Amniotic stem cell (primary cell): ENCODE measurements around the gene TENM4.

Source experiments
- DNase-seq: peaks from one replicate; lab custom pipeline; 2025; lab: John Stamatoyannopoulos, UW

The TENM4 gene

DNA sequence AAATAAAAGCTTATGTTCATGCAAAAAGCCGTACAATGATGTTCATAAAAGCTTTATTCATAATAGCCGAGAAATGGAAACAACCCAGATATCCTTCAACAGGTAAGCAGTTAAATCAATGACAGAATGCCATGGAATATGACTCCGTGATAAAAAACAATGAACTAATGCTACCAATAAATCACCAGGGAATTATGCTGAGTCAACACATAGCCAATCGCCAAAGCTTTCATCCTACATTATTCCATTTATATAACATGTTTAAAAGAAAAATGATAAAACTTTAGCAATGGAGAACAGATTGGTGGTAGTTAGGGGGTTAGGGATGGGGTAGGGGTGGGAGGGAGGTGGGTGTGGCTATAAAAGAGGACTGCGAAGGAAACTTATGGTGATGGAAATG lies 356.4 kb downstream of the TENM4 start:
- DNase-seq, result no peak

DNA sequence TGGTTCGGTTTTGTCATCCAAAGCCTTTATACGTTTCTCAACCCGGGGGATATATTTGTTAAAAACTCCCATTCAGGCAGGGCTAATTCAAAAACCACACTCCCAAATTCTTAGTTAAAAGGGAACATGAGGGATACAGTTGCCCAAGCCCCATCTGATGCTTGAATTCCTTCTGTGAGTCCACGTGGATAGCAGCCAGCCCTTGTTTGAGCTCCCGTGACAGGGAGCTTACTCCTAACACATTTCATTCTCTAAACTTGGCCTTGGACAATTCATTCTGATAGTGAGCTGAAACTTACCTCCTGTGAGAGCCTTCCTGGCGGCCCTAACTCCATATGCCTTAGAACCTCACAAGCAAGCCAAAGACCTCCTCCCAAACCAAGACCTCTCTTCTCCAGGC lies 357.5 kb downstream of the TENM4 start:
- no peak for DNase-seq

- no peak for DNase-seq
Observed at GRCh38 chr11:79082907-79083306, 357.9 kb downstream of the TENM4 start.

- DNase-seq, result no peak
Observed at GRCh38 chr11:79082280-79082679, 358.6 kb downstream of the TENM4 start.

GRCh38 chr11:79081471-79082031 lies 359.3 kb downstream of the TENM4 start:
- DNase-seq, result no peak

DNA sequence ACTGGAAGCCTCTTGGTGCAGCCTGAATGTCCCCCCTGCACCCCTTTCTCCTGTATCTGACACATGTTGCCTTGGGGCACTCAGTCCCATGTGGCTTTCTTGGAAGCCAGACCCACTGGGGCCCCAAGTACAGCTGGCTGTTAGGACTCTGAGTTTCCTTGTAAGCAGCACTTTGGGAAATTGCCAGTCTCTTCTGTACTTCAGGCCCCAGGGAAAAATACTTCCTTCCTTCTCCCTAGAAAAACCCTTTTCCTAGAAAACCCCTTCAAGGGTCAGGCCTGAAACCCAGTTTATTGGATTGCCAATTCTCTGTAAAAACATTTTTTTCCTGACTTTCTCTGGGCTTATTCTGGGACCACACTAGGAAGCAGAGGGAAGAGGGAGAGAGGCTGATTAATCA lies 360.3 kb downstream of the TENM4 start:
- no peak for DNase-seq

- DNase-seq, result no peak
Observed at GRCh38 chr11:79078999-79079398, 361.8 kb downstream of the TENM4 start.

DNA sequence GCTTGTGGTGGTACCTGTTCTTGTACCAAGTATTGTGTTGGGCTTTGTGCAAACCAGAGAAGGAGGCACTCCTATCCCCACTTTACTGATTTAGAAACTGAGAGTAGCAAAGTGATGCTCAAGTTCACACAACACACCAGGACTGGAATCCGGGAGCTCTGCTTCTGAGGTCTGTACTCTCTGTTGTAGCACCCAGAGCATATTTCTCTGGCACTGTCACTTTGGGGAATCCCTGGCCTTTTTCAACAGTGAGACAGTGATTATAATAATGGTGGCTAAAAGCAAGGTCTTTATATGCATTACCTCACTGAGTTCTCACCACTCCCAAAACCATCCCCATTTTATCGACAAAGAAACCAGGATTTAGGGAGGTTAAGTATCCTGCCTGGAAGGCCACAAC lies 362.4 kb downstream of the TENM4 start:
- DNase-seq, result no peak

- DNase-seq, result no peak
Observed at GRCh38 chr11:79077702-79078330, 363.0 kb downstream of the TENM4 start.

DNA sequence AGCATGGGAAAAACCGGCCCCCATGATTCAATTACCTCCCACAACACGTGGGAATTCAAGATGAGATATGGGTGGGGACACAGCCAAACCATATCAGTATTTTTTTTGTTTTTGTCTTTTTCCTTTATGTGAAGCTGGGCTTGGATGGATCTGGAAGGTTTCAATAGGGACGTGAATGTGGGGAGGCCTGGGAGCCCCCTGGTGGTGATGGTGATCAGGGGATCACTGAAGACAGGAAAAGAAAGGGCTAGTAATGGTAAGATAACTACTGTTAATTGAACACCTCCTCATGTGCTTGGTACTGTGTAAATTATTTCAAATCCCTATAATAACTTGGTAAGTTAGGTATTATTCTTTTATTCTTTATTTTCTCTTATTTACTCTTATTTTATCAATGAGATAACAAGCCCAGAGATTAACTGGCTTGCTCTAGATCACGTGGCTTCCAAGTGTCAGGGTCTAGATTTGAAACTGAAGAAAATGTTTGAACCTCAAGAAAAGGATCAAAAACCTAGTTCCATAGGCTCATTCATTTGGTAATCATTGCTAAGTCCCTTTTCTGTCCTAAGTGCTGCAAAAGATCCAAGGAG lies 364.2 kb downstream of the TENM4 start:
- no peak for DNase-seq

- no peak for DNase-seq
Observed at GRCh38 chr11:79074547-79074946, 366.3 kb downstream of the TENM4 start.

- DNase-seq, result no peak
Observed at GRCh38 chr11:79071190-79071589, 369.6 kb downstream of the TENM4 start.

GRCh38 chr11:79070518-79070917 lies 370.3 kb downstream of the TENM4 start:
- no peak for DNase-seq

DNA sequence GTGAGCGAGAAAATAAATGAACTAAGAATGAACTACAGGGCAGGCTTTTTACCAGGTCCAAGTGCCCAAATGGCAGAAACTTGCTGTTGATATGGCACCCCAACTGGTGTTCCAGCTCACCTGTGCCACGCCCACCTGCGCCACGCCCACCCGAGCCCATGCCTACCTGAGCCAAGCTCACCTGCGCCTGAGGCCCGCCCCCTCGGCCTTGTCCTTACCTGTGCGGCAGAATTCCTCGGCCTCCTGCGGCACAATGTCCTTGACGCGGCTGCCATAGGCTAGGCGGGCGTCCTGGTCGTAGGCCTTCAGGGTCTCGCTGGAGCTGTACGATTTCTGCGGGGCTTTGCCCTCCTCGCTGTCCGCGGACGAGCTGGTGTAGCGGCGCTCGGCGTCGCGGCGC lies 371.3 kb downstream of the TENM4 start:
- no peak for DNase-seq

DNA sequence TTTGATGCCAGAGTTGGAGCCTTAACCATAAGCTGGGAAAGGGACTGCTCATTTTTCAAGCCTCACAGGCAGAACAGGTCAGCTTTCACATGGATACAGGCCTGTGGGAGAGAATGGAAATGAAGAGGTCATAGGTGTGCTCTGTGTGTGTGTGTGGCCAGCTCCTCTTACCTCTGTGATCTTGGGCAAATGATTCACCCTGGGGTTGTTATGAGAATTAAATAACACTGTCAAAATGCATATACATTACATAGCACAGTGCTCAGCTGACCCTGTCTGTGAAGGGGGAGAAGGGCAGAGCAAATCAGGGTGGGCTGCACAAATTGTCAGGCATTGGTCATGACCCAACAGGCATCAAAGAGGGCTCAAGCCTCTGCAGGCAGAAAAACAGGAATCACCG lies 372.5 kb downstream of the TENM4 start:
- no peak for DNase-seq

GRCh38 chr11:79067352-79067679 lies 373.5 kb downstream of the TENM4 start:
- DNase-seq, result no peak

- no peak for DNase-seq
Observed at GRCh38 chr11:79066456-79067351, 374.1 kb downstream of the TENM4 start.

DNA sequence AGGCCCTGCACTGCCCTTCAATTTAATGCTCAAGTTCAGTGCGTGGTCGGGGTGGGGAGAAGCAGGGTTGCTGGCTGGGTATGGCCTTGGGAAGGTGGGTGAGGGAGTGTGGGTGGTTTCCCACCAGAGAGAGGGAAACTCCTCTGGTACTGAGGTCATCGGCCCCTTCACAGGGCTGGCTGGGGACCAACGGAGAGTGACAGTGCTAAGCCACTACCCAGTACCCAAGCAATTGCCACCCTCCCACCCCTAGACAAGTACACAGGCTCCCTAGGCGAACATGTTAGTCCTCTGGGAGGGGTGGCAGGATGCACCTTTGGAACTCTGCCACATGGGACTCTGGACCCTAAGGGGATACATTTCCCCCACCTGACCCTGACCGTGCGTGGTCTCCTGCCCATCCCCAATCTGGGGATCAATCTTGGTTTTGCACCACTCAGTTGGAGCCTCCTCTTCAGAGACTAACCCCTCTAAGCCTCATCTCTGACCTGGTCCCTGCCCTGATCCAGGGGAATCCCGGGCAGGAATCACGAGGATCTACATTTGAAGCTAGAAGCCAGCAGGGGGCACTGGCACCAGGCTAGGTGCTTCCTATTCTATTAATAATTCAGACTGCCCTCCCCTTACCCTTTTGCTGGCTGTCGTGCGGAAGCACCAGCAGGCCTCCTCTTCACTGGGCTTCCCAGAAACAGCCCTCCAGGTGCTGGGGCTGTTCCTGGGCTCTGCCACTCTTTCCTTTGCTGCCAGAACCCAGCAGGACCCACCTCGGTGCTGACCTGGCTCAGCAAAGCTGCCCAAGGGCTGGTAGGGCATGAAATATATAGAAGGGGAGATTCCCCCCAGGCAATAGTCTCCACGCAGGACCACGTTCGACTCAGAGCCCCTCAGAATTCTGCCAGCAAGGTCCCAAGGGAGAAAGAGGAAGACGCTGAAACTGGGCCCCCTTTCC lies 377.7 kb downstream of the TENM4 start:
- no peak for DNase-seq

DNA sequence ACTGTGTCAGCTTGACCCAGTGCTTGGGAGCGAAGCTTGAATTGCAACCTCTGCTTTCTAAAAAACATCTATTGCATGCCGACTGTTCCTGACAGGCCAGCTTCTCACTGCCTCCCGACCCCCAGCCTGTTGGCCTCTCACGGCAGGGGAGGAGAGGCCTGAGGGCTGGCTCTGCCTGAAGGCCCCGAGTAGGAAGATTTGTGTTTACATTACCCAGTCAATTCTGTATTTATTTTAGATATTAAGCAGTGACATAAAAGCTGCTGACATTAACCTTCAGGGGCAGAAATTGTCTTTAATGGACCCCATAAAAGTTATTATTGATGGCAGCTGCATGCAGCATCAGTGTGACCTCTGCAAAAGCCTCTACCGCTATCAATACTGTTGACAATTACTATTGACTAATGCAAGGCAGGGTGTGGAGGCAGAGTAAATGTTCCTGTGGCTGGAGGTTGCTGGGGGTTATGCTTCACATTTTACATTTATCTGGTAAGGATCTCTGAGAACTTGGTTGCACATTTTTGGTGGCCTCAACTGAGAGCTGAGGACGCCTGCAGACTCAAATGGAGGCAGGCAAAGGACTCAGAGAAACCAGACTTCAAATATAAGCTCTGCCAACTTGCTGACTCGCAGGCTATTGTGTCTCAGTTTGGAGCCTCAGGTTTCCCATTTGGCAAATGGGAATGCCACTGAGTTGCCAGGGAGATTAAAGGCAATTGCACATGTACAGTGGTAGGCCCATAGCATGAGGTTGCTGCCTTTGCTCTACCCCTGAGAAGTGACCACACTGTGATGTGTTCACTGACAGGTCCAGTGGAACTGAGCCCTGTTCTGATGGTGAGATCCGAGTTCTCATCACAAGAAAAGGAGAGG lies 380.5 kb downstream of the TENM4 start:
- DNase-seq, result no peak

DNA sequence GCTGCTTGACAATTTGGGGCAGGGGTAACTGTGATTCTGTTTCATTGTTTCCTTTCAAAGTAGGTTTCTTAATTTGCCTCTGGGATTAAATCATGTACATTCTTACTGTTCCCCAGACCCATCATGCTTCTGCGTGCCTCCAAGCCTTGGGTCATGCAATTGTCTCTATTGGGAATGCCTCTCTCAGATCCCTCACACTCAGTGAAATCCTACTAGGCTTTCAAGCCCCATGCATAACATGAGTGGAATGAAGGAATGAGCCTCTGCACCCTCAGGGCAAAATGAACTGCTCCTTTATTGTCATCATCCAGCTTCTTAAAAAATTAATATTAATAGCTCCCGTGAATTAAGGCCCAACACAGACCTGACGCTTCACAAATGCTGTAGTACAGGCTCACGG lies 381.7 kb downstream of the TENM4 start:
- DNase-seq, result no peak
